ENCODE measurements around the gene AGXT.

DNA sequence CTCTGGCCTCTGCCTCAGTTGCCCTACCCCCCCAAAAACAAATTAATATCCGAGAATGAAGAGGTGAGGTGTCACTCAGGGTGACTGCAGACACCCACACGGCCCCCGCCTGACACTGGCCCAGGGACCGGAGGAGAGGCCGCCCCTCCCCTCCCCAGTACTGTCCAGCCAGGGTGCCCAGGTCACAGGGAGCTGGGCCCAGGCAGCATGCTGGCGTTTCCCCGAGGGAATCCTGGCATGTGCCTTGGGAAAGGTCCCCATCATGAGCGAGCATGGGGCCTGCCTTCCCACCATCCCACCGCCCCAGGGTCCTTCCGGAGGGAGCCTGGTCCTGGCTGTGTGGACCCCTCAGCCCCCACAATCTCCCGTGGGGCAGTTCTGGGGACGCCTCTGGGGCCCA, 24.3 kb downstream of the AGXT start:
- TF ChIP-seq EZH2 (IDR thresholded peaks at IDR 0.05): no peak
- no peak for TF ChIP-seq POLR2AphosphoS5 (IDR thresholded peaks at IDR 0.05; ENCODE audit: borderline replicate concordance, low read depth, low read length)
